Measurements from ENCODE around the gene C11orf24. TPM values are rescaled to one million over a fixed set of nuclear protein-coding genes. Genes with fewer than 3 reads are reported as not detected.

Gene C11orf24
- total and polyA plus RNA-seq, 4 donors, result 9.8 to 50.0 (median 29.6) TPM

DNA sequence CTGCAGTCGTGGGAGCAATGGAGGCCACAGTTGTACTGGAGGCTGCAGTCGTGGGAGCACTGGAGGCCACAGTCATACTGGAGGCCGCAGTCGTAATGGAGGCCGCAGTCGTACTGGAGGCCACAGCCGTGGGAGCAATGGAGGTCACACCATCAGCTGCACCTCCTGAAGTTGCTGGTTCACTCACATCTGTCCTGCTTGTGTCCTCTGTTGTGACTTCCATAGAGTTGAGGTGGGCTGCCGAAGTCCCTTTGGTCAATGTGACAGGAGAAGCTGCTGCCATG lies 9.3 kb downstream of the C11orf24 start:
- TF ChIP-seq, protein P1, sequence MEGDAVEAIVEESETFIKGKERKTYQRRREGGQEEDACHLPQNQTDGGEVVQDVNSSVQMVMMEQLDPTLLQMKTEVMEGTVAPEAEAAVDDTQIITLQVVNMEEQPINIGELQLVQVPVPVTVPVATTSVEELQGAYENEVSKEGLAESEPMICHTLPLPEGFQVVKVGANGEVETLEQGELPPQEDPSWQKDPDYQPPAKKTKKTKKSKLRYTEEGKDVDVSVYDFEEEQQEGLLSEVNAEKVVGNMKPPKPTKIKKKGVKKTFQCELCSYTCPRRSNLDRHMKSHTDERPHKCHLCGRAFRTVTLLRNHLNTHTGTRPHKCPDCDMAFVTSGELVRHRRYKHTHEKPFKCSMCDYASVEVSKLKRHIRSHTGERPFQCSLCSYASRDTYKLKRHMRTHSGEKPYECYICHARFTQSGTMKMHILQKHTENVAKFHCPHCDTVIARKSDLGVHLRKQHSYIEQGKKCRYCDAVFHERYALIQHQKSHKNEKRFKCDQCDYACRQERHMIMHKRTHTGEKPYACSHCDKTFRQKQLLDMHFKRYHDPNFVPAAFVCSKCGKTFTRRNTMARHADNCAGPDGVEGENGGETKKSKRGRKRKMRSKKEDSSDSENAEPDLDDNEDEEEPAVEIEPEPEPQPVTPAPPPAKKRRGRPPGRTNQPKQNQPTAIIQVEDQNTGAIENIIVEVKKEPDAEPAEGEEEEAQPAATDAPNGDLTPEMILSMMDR (IDR thresholded peaks at IDR 0.05; ENCODE audit: control extremely low read depth, extremely low read depth), result no peak
- Histone ChIP-seq H3K4me1 (ENCODE audit: control insufficient read depth in 5 of 5, insufficient read depth in 5 of 5, low read length in 5 of 5) (peaks cover 0 to 3% (median 0%) of the 10 kb centered on the region in 5 donors), H3K4me3 (no peak overlapping the region), H3K9ac (ENCODE audit: insufficient read depth in 1 of 2, low read length in 2 of 2) (no peak overlapping the region), H3K36me3 (ENCODE audit: control insufficient read depth in 4 of 4, insufficient read depth in 4 of 4, low read length in 4 of 4) (peaks cover 9 to 60% (median 25%) of the 10 kb centered on the region in 4 donors), H3K9me3 (ENCODE audit: control insufficient read depth in 4 of 4, insufficient read depth in 3 of 4, low read length in 3 of 4) (peaks cover 0 to 3% (median 0%) of the 10 kb centered on the region in 4 donors), H3K27ac (ENCODE audit: low read depth in 1 of 2, low read length in 1 of 2) (no peak overlapping the region), H3K27me3 (ENCODE audit: control insufficient read depth in 3 of 3, insufficient read depth in 3 of 3, low read length in 2 of 3) (no peaks in the 10 kb centered on the region)
- no peak for DNase-seq
- WGBS, 2 donors, result 95 to 97% methylated on average over 8 of the region's 8 CpGs
- no peak for ATAC-seq (ENCODE audit: insufficient read depth, low FRiP score)

DNA sequence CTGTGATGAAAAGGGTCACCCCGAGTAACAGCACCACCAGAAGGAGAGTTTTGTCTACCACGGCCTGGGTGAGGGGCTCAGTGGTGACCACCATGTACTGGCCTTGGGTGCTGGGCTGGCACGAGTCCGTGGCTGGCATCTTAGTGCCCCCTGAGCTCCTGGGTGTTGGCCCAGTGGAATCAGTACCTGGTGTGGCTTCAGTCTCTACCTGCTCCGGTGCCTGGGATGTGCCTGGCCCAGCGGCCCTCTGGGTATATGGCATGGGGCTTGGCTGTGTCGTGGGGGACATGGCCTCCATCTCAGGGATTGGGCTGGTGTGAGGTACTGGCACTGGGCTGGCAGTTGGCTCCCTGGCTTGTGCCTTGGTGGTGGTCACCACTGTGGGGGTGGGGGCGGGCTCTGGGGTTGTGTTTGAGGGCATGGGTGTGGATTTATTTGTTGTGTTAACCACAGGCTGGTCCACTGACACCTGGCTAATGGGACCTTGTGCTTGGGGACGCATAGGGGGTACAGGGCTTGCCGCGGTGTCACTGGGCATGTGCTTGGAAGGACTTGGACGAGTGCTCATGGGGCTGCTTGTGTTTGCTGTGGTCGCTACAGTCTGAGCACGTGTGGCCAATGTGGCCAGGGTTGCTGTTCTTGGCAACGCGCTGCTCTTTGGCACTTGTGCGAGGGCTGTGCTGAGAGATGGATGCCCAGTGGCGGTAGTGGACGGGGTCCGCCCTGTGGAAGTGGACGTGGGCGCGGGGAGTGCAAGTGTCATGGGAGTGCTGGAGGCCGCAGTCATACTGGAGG lies 9.8 kb downstream of the C11orf24 start:
- Histone ChIP-seq H3K9ac (ENCODE audit: insufficient read depth in 1 of 2, low read length in 2 of 2) (no peak overlapping the region), H3K4me3 (no peak overlapping the region), H3K4me1 (ENCODE audit: control insufficient read depth in 5 of 5, insufficient read depth in 5 of 5, low read length in 5 of 5) (peaks cover 0 to 5% (median 0%) of the 10 kb centered on the region in 5 donors), H3K27me3 (ENCODE audit: control insufficient read depth in 3 of 3, insufficient read depth in 3 of 3, low read length in 2 of 3) (no peaks in the 10 kb centered on the region), H3K27ac (ENCODE audit: low read depth in 1 of 2, low read length in 1 of 2) (no peak overlapping the region), H3K9me3 (ENCODE audit: control insufficient read depth in 4 of 4, insufficient read depth in 3 of 4, low read length in 3 of 4) (peaks cover 0 to 3% (median 0%) of the 10 kb centered on the region in 4 donors), H3K36me3 (ENCODE audit: control insufficient read depth in 4 of 4, insufficient read depth in 4 of 4, low read length in 4 of 4) (peaks cover 4 to 55% (median 21%) of the 10 kb centered on the region in 4 donors)
- ATAC-seq (ENCODE audit: insufficient read depth, low FRiP score) (no peak), DNase-seq (no peak)
- TF ChIP-seq, protein P1 (IDR thresholded peaks at IDR 0.05; ENCODE audit: control extremely low read depth, extremely low read depth), result no peak
- 96 to 97% methylated on average over 24 of the region's 24 CpGs for WGBS, 2 donors

DNA sequence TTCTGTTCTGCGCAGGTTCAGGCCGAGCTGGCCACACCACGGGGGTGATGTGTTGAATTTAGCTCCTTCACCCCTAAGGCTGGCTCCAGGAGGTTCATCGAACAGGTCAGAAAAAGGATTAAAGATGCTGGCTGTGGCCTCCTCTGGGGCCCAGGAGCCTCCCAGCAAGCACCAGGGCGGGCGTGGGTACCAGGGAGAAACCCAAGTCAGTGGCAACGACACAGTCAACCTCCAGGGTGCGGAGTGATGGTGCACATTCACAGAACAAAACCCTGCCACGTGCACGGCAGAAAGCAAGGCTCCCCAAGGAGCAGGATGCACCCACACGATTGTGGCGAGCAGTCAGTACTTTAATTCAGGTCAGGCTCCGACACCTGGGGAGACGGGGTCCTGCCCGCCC lies 10.8 kb downstream of the C11orf24 start:
- ATAC-seq (ENCODE audit: insufficient read depth, low FRiP score), result no peak
- Histone ChIP-seq H3K36me3 (ENCODE audit: control insufficient read depth in 4 of 4, insufficient read depth in 4 of 4, low read length in 4 of 4) (peaks cover 4 to 50% (median 19%) of the 10 kb centered on the region in 4 donors), H3K27me3 (ENCODE audit: control insufficient read depth in 3 of 3, insufficient read depth in 3 of 3, low read length in 2 of 3) (no peaks in the 10 kb centered on the region), H3K4me1 (ENCODE audit: control insufficient read depth in 5 of 5, insufficient read depth in 5 of 5, low read length in 5 of 5) (peaks cover 0 to 9% (median 0%) of the 10 kb centered on the region in 5 donors), H3K4me3 (no peak overlapping the region), H3K9ac (ENCODE audit: insufficient read depth in 1 of 2, low read length in 2 of 2) (no peak overlapping the region), H3K27ac (ENCODE audit: low read depth in 1 of 2, low read length in 1 of 2) (no peak overlapping the region), H3K9me3 (ENCODE audit: control insufficient read depth in 4 of 4, insufficient read depth in 3 of 4, low read length in 3 of 4) (peaks cover 0 to 3% (median 0%) of the 10 kb centered on the region in 4 donors)
- TF ChIP-seq, protein P1 (IDR thresholded peaks at IDR 0.05; ENCODE audit: control extremely low read depth, extremely low read depth), result no peak
- WGBS, 2 donors, result 89 to 90% methylated on average over 15 of the region's 15 CpGs
- DNase-seq, result no peak
